ENCODE measurements around the gene C11orf24. TPM values are rescaled to one million over a fixed set of nuclear protein-coding genes. Genes with fewer than 3 reads are reported as not detected.

C11orf24 gene
- total RNA-seq, 3 donors from 2014 or later, result 51.8 to 83.2 (median 53.2) TPM

DNA sequence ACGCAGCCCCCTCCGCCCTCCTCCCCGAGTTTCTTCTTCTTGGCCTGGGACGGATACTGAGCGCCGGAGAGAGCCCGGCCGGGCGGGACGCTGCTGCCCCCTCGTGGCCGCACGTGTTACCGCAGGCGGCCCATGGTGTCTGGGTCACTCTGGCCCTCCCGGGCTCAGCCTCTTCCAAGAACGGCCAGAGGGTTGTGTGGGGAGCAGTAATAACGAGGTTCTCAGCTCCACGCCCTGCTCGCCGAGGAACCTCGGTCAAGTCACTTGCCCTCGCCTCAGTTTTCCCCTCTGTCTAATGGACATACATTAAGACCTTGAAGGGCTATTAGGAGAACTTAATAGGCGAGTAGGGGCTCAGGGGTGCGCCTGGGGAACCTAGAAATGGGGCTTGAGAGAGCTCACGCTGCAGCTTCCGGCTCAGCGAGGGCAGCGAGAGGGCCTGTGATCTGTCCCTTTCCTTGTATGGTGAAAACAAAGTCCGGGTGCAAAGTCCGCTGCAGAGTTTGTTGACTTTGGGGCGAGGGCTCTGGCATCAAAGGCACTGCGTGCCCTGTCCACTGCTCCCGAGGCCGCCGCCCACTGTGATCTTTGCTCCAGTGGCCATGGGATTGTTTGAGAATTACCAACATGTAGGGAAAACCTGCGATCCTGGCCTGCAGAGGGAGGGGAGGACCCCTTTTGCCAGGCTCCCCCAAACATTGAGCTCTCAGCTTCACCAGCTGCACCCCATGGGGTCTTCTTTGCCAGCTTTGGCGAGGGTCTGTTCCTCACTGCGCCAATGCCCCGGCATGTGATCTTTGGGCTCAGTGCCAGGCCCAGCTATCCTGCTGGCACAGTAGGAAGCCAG, 26.3 kb upstream of the C11orf24 start:
- Histone ChIP-seq H3K36me3 (ENCODE audit: low read depth) (no peaks in the 10 kb centered on the region), H3K4me3 (no peak overlapping the region), H3K4me1 (ENCODE audit: low read depth) (peaks cover 41% of the 10 kb centered on the region), H3K9me3 (no peaks in the 10 kb centered on the region)
- ATAC-seq, result peak; percentile 83
- DNase-seq, result peak; percentile 90 to 93 (median 90)
- intact Hi-C loops (cut with DNase I, micrococcal nuclease), result loop anchor here (1.0 to 5.0 kb wide), 2 partner anchors 41 kb away; no protein-coding TSS in a partner anchor
- TF ChIP-seq, protein P1, sequence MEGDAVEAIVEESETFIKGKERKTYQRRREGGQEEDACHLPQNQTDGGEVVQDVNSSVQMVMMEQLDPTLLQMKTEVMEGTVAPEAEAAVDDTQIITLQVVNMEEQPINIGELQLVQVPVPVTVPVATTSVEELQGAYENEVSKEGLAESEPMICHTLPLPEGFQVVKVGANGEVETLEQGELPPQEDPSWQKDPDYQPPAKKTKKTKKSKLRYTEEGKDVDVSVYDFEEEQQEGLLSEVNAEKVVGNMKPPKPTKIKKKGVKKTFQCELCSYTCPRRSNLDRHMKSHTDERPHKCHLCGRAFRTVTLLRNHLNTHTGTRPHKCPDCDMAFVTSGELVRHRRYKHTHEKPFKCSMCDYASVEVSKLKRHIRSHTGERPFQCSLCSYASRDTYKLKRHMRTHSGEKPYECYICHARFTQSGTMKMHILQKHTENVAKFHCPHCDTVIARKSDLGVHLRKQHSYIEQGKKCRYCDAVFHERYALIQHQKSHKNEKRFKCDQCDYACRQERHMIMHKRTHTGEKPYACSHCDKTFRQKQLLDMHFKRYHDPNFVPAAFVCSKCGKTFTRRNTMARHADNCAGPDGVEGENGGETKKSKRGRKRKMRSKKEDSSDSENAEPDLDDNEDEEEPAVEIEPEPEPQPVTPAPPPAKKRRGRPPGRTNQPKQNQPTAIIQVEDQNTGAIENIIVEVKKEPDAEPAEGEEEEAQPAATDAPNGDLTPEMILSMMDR (IDR thresholded peaks at IDR 0.05), result peak; percentile 98

DNA sequence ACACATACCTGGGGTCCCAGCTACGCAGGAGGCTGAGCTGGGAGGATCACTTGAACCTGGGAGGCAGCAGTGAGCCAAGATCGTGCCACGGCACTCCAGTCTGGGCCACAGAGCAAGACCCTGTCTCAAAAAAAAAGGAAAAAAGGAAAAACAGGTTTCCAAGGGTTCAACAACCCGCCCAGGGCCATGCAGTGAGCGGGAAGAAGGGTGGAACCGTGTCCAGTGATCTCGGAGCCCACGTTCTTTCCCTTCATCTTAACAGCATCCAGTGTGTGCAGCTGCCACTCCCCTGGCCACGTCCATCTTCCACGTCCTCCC, 25.7 kb upstream of the C11orf24 start:
- no peak overlapping the region for H3K4me3 ChIP-seq
- no peak for ATAC-seq
- H3K9me3 ChIP-seq, result no peaks in the 10 kb centered on the region
- no peak for DNase-seq
- TF ChIP-seq, protein P1 (IDR thresholded peaks at IDR 0.05), result no peak
- no peaks in the 10 kb centered on the region for H3K36me3 ChIP-seq (ENCODE audit: low read depth)
- intact Hi-C loops (cut with DNase I, micrococcal nuclease), result loop anchor here (1.0 to 5.0 kb wide), 2 partner anchors 40 kb away; no protein-coding TSS in a partner anchor
- H3K4me1 ChIP-seq (ENCODE audit: low read depth), result peaks cover 36% of the 10 kb centered on the region

DNA sequence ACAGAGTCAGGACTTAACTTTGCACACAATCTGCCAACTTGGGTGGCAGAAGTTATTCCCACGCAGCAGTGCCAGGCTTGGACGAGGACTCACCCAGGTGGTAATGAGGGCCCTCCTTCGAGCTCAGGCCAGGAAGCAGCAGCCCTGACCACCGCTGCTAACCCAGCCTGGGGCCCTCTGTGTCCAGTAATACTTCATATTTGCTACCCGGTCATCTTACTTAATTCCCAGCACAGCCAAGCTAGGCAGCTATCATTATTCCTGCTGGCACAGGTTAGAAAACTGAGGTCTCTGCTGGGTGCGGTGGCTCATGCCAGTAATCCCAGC, 25.2 kb upstream of the C11orf24 start:
- Histone ChIP-seq H3K36me3 (ENCODE audit: low read depth) (no peaks in the 10 kb centered on the region), H3K4me3 (no peak overlapping the region), H3K9me3 (no peaks in the 10 kb centered on the region), H3K4me1 (ENCODE audit: low read depth) (peaks cover 32% of the 10 kb centered on the region)
- no peak for DNase-seq
- no peak for ATAC-seq
- intact Hi-C loops (cut with DNase I, micrococcal nuclease), result loop anchor here (1.0 to 5.0 kb wide), 2 partner anchors 40 kb away; no protein-coding TSS in a partner anchor
- TF ChIP-seq, protein P1 (IDR thresholded peaks at IDR 0.05), result no peak

DNA sequence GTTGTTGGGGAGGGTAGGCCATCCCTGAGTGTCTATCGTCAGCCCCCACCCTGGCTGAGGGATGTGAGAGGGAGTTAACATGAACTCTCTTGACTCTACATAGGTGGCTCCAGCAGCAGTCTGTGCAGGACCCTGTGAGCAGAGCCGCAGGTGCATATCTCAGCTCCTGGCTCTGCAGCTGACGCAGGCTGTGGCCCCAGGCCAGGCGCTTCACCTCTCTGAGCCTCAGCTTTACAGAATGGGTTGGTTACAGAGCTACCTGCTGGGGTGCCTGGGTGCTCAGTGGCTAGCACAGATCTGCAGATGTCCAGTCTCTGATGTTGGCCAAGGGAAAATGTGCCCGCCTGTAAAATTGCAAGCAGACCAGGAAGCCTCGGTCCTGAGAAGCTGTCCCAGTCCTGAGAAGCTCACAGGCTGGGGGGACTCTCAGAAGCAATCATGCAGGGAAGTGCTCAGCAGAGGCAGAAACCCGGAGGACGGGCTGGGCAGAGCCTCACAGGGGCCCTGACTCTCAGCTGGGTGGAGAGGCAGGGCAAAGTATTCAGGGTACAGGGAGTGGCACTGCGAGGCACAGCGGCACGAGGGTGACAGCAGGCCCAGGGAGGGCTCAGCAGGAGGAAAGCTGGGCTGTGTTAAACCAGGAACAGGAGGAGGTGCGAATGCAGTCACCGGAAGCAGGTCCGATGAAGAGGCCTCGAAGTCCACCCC, 24.7 kb upstream of the C11orf24 start:
- intact Hi-C loops (cut with DNase I, micrococcal nuclease), result loop anchor here (1.0 to 5.0 kb wide), 2 partner anchors 39 kb away; no protein-coding TSS in a partner anchor
- ATAC-seq (peak; percentile 65), DNase-seq (peak in 2 of 3 donors; percentile 58 to 79)
- H3K4me1 ChIP-seq (ENCODE audit: low read depth), result peaks cover 30% of the 10 kb centered on the region
- H3K36me3 ChIP-seq (ENCODE audit: low read depth), result no peaks in the 10 kb centered on the region
- H3K9me3 ChIP-seq, result no peaks in the 10 kb centered on the region
- H3K4me3 ChIP-seq, result no peak overlapping the region
- TF ChIP-seq, protein P1 (IDR thresholded peaks at IDR 0.05), result no peak

DNA sequence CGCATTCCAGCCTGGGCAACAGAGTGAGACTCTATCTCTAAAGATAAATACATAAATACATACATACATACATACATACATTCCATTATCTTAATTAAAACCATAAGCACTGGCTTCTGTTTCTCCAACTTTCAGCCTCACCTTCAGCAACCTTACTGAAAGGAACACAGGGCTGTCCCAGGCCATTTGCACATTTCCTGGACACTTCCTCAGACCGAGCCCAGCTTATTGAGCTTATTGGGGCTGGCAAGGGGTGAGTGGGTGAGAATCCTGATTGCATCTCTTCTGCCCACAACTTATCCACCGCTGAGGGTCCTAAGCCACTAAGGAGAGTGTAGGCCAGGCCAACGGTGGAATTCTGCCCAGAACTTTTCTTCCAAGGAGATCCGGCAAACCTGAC, 24.2 kb upstream of the C11orf24 start:
- no peak overlapping the region for H3K4me3 ChIP-seq
- no peak for ATAC-seq
- peaks cover 30% of the 10 kb centered on the region for H3K4me1 ChIP-seq (ENCODE audit: low read depth)
- no peaks in the 10 kb centered on the region for H3K36me3 ChIP-seq (ENCODE audit: low read depth)
- TF ChIP-seq, protein P1 (IDR thresholded peaks at IDR 0.05), result no peak
- no peaks in the 10 kb centered on the region for H3K9me3 ChIP-seq
- intact Hi-C loops (cut with DNase I, micrococcal nuclease), result loop anchor here in 1 of 2 donors (5.0 kb wide), 1 partner anchor 39 kb away; no protein-coding TSS in a partner anchor
- no peak for DNase-seq
